ENCODE results near the gene SHCBP1.
"Not testable (repeated sequence)": the region's sequence is repeated elsewhere in the genome, so short reads cannot be mapped to it uniquely, and the experiment has no call there.

The SHCBP1 gene

GRCh38 chr16:46554435-46554834 lies 66.7 kb downstream of the SHCBP1 start:
- H3K4me2 ChIP-seq; H3K4me1 ChIP-seq (ENCODE audit: low read depth, poor library complexity, severe bottlenecking); H3K9ac ChIP-seq; H3K27ac ChIP-seq; H3K36me3 ChIP-seq (ENCODE audit: insufficient read depth); H3K79me2 ChIP-seq (ENCODE audit: insufficient read depth, low read depth); H3K27me3 ChIP-seq (ENCODE audit: insufficient read depth, low read depth); H4K20me1 ChIP-seq (ENCODE audit: insufficient read depth); H2AFZ ChIP-seq (ENCODE audit: low read depth); H3K4me3 ChIP-seq (IDR thresholded peaks at IDR 0.05; ENCODE audit: insufficient read depth, low read depth, low read length): not testable (repeated sequence)
- peak; percentile 55 for TF ChIP-seq CTCF (conservative IDR thresholded peaks at IDR 0.05; ENCODE audit: low read depth, low read length)

- no peak overlapping the region for H3K4me2 ChIP-seq
- H3K79me2 ChIP-seq (ENCODE audit: insufficient read depth, low read depth), result no peaks in the 10 kb centered on the region
- no peak overlapping the region for H2AFZ ChIP-seq (ENCODE audit: low read depth)
- H3K27ac ChIP-seq, result no peak overlapping the region
- TF ChIP-seq CTCF (conservative IDR thresholded peaks at IDR 0.05; ENCODE audit: low read depth, low read length), result no peak
- no peaks in the 10 kb centered on the region for H4K20me1 ChIP-seq (ENCODE audit: insufficient read depth)
- H3K27me3 ChIP-seq (ENCODE audit: insufficient read depth, low read depth), result no peaks in the 10 kb centered on the region
- no peak overlapping the region for H3K4me3 ChIP-seq (IDR thresholded peaks at IDR 0.05; ENCODE audit: insufficient read depth, low read depth, low read length)
- no peak overlapping the region for H3K9ac ChIP-seq
- no peaks in the 10 kb centered on the region for H3K4me1 ChIP-seq (ENCODE audit: low read depth, poor library complexity, severe bottlenecking)
- H3K36me3 ChIP-seq (ENCODE audit: insufficient read depth), result no peaks in the 10 kb centered on the region
Observed at GRCh38 chr16:46549477-46549876, 71.7 kb downstream of the SHCBP1 start.

All from KMS-11 (cell line).